Right forelimb (tissue), 1 donor: ENCODE measurements around the gene USP54.
A peak's percentile ranks its signal among the peaks of the same experiment; 100 is the strongest.
"Not testable (repeated sequence)": the region's sequence is repeated elsewhere in the genome, so short reads cannot be mapped to it uniquely, and the experiment has no call there.

Experiments
- DNase-seq: peaks from one replicate; pipeline ENCODE4 v3.0.0-alpha.2; 2018

USP54 gene

GRCh38 chr10:73590881-73591799 lies at the start of gene USP54:
TSS of gene USP54 (minus strand) at chr10:73591342. CDS start at chr10:73575658, 15,684 bp downstream.
- DNase-seq, result no peak

GRCh38 chr10:73639286-73639685 lies 48.1 kb upstream of the USP54 start:
- DNase-seq, result no peak

DNA sequence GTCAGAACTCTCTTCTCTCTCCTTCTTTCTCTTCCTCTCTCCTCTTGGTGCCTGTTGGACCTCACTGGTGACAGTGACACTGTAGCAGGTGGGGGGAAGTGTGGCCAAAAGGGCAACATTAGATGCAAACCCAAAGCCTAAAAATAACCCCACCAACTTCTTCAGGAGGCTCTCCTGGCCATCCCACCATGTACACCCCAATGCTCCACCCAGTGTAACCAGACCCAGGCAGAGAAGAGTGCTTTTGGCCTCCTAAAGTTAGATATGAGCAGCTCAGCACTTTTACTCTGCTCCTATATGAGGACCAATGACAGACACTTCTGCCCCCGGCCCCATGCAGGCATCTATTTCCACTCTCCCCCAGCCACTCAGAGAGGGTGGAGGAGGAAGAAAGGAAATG lies 44.6 kb upstream of the USP54 start:
- no peak for DNase-seq

- no peak for DNase-seq
These were observed 43.3 kb upstream of the USP54 start for GRCh38 chr10:73634421-73634820.

DNA sequence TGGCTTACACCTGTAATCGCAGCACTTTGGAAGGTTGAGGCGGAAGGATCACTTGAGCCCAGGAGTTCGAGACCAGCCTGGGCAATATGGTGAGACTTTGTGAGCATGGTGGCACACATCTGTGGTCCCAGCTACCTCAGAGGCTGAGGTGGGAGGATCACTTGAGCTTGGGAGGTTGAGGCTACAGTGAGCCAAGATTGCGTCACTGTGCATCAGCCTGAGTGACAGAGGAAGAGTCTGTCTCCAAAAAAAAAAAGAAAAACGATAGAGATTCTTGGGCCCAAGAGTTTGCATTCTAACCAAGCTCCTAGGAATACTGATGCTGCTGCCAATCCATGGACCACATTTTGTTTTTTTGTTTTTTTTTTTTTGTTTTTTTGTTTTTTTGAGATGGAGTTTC lies 38.0 kb upstream of the USP54 start:
- DNase-seq, result no peak

GRCh38 chr10:73628405-73628804 lies 37.3 kb upstream of the USP54 start:
- DNase-seq, result no peak

DNA sequence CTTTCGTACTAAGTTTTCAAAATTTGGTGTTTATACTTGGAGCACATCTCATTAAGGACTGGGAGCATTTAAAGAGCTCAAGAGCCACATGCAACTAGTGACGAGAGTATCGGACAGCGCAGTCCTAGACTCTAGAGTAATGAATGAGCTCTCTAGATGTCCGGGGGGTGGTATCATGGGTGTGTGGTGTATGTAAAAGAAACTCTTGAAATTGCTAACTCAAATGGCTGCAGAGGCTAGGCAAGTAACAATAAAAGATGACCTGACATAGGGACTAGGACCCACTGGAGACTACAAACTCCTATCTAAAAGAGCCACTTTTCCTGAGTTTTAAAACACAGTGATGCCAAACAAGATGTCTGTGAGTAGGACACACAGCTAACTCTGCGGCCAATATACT lies 36.2 kb upstream of the USP54 start:
- no peak for DNase-seq

- DNase-seq, result peak; percentile 96
These were observed 35.0 kb upstream of the USP54 start for GRCh38 chr10:73625884-73626752.

DNA sequence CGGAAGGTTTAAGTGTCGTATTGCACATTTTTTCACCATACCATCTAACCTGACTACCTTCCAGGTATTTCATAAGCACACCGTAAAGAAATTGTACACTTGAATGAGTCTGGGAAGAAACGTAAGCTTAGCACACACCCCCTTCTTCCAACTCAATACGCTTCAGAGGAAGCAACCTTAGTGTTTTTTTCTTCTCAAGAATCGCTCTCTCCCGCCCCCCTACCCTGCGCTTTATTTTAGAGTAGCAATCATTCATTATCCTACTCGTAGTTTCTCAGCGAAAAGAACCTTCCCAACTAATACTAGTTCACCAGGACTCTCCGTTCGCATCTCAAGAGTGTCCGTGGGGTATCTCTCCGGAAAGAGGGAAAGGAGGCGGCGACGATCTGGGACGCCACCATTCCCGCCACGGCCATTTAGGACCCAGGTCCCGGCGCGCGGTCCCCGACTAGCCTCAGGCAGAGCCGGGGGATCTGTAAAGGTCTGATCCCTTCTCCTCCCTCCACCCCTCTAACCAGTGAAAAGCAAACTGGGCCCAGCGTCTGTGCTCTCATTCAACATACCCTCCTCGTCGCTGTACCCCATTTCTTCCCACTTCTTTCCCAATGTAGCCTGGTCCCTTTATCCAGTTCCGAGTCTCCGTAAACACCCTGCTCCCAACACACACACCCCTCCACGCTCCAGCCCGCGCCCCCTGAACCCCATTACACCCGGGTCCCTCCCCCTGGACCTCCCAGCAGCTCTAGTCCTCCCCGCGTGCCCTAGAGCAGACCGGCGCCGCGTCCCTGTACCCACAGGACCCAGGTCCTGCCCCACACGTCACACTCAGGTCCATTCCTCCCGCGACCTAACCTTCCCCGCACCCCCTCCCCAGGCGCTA lies 34.1 kb upstream of the USP54 start:
- DNase-seq, result peak; percentile 54

DNA sequence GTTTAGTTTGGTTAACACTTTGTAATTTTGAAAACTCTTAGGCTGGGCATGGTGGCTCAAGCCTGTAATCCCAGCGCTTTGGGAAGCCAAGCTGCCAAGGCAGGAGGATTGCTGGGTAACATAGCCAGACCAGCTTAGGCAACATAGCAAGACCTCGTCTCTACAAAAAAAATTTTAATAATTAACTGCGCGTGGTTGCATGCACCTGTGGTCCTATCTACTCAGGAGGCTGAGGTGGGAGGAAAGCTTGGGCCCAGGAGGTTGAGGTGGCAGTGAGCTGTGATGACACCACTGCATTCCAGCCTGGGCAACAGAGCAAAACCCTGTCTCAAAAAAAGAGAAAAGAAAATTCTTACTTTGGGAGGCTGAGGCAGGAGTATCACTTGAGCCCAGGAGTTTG lies 31.9 kb upstream of the USP54 start:
- DNase-seq, result no peak

DNA sequence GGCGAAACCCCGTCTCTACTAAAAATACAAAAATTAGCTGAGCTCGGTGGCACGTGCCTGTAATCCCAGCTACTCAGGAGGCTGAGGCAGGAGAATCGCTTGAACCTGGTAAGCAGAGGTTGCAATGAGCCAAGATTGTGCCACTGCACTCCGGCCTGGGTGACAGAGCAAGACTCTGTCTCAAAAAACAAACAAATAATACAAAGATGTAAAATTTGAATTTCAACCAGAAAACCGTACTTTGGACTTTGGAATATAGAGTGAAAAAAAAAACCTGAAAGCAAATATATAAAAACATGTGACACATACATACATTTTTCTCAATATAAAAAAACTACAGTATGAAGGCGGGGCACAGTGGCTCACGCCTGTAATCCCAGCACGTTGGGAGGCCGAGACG lies 29.8 kb upstream of the USP54 start:
- DNase-seq, result not testable (repeated sequence)

DNA sequence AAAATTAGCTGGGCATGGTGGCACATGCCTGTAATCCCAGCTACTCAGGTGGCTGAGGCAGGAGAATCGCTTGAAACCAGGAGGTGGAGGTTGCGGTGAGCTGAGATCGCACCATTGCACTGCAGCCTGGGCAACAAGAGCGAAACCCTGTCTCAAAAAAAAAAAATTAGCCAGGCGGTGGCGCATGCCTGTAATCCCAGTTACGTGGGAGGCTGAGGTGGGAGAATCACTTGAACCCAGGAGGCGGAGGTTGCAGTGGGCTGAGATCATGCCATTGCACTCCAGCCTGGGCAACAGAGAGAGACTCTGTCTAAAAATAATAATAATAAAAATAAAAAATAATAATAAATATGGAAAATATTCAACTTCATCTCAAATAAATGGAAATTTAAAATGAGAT lies 26.0 kb upstream of the USP54 start:
- not testable (repeated sequence) for DNase-seq

GRCh38 chr10:73614720-73615119 lies 23.6 kb upstream of the USP54 start:
- DNase-seq, result no peak

DNA sequence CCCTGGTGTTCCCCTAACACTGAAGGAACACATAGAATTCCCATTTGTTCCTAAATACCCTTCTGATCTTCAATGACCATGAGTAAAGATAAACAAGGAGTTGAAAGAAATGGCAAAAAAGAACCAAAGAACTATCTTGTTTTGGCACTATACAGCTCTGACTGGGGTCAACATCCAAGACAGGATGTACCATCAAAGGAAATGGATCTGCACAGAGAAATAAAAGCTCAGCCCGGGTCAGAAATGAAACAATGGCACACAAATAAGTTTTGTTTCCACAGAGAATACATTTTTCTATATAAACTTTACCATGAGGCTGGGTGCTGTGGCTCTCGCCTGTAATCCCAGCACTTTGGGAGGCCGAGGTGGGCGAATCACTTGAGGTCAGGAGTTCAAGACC lies 18.0 kb upstream of the USP54 start:
- no peak for DNase-seq

- no peak for DNase-seq
These were observed 10.4 kb upstream of the USP54 start for GRCh38 chr10:73601486-73601921.

DNA sequence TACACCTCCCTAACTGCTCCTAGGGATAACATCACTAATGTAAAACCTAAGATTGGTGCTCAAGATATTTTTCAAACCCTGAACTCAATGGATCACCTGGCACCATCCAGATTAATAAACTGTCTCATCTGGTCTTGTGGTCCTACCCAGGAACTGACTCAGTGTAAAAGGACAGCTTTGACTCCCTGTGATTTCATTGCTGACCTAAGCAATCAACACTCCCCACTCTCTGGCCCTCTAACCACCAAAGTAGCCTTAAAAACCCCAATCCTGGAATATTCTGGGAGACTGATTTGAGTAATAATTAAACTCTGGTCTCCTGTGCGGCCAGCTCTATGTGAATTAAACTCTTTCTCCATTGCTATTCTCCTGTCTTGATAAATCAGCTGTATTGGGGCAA lies 6.2 kb upstream of the USP54 start:
- no peak for DNase-seq

DNA sequence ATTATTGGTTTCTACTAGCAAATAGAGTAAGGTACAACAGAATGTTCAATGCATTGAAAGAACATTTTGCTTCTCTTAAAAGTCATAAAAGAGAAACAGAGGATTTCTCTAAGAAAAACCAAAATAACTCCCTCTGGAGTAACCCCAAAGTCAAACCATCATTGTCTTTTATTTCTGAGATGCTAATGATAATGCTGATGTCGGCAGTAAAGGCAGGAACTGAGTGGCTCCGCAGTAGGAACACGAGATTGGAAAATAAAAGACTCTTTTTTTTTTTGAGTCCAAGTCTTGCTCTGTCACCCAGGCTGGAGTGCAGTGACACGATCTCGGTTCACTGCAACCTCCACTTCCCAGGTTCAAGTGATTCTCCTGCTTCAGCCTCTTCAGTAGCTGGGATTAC lies 2.7 kb upstream of the USP54 start:
- DNase-seq, result no peak

DNA sequence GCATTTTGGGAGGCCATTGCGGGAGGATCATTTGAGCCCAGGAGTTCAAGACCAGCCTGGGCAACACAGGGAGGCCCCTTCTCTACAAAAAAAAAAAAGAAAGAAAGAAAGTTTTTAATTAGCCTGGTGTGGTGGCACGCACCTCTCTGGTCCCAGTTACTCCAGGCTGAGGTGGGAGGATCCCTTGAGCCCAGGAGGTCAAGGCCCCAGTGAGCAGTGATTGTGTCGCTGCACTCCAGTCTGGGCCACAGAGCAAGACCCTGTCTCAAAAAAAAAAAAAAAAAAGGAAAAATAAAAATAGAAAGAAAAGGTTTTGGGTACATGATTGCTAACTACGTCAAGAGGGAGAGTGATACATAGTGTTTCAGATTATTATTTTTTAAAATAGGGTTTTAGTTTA lies 2.0 kb upstream of the USP54 start:
- no peak for DNase-seq

DNA sequence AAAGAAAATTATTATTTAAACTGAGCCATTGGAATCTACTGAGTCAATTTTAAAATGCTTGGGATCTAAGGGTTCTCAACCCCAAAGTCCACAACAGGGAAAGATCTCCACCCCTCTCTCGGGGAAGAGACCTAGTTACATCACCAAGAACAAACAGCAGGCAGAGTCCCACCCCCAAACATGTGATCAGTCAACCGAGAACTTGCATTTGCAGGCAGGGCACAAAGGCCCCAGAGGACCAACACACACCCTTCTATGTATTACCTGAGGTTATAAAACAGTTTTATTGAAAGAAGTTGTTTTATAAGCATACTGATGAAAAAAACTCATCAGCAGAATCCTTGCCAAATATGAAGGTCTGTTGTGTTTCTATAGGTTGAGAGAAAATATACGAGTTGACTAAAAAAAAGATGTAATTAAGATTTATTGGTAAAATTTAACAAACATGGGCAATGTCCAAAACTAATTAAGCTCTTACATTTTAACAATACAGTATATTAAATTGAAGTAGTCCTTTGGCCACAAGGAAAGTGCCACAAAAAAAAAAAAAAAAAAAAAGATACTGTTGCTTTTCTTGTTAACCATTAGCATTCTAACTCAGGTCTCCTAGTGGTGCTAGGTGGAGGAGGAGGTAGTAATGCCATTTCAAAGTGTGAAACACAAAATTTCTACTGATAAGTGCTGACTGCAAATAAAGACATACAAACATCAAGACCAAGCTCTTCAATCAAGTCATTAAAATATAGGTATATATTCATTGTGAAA lies 975 bp upstream of the USP54 start:
- DNase-seq, result peak; percentile 44

DNA sequence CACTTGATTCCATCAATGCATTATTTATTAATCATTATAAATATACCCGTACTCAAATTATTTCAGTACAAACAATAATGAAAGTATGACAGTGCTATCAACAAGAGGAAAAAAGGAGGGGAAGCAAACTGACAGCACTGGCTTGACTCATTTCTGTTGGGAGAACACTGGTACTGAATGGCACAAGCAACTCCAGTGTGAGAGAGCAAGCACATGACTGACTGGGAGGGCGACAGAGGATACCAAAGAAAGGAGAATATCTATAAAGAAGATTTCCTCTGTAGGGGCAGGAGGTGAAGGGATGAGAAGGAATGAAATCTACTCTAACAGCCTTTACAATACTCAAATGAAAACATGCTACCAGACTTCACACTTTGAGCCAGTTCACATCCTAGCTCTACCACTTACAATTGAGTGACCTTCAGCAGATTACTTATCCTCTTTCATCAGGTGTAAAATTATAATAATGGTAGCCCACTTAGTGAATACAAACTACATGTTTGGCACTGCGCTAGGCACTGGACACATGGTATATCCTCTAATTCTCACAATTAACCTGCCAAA lies 1.5 kb downstream of the USP54 start:
- no peak for DNase-seq

- no peak for DNase-seq
These were observed 2.5 kb downstream of the USP54 start for GRCh38 chr10:73588656-73589055.

- DNase-seq, result no peak
These were observed 4.6 kb downstream of the USP54 start for GRCh38 chr10:73586583-73586984.
